ENCODE measurements around the gene CLPTM1L. TPM values are rescaled to one million over a fixed set of nuclear protein-coding genes. Genes with fewer than 3 reads are reported as not detected.
"Not testable (repeated sequence)": the region's sequence is repeated elsewhere in the genome, so short reads cannot be mapped to it uniquely, and the experiment has no call there.

CLPTM1L gene
- polyA plus RNA-seq, 1 experiment = 145 TPM

- Histone ChIP-seq H3K4me3 (ENCODE audit: low read depth, low read length) (no peak overlapping the region), H3K36me3 (ENCODE audit: control insufficient read depth, insufficient read depth, low read length) (peaks cover 55% of the 10 kb centered on the region), H3K27me3 (ENCODE audit: control insufficient read depth, insufficient read depth, low read length) (no peaks in the 10 kb centered on the region)
- ChIA-PET CTCF (no interaction called here), POLR2A (no interaction called here)
- TF ChIP-seq CTCF (IDR thresholded peaks at IDR 0.05; ENCODE audit: insufficient read depth, low read depth, low read length) = no peak
- DNase-seq (ENCODE audit: low read depth) = no peak
These were observed 10.9 kb downstream of the CLPTM1L start for GRCh38 chr5:1333986-1334385.

- peaks cover 50% of the 10 kb centered on the region for H3K36me3 ChIP-seq (ENCODE audit: control insufficient read depth, insufficient read depth, low read length)
- H3K4me3 ChIP-seq (ENCODE audit: low read depth, low read length); DNase-seq (ENCODE audit: low read depth); CTCF ChIA-PET; POLR2A ChIA-PET; H3K27me3 ChIP-seq (ENCODE audit: control insufficient read depth, insufficient read depth, low read length): not testable (repeated sequence)
These were observed 11.6 kb downstream of the CLPTM1L start for GRCh38 chr5:1333286-1333685.

GRCh38 chr5:1332461-1333001, 12.4 kb downstream of the CLPTM1L start:
- no peak overlapping the region for H3K4me3 ChIP-seq (ENCODE audit: low read depth, low read length)
- peaks cover 46% of the 10 kb centered on the region for H3K36me3 ChIP-seq (ENCODE audit: control insufficient read depth, insufficient read depth, low read length)
- H3K27me3 ChIP-seq (ENCODE audit: control insufficient read depth, insufficient read depth, low read length) = no peaks in the 10 kb centered on the region
- ChIA-PET CTCF (no interaction called here), POLR2A (no interaction called here)
- TF ChIP-seq CTCF (IDR thresholded peaks at IDR 0.05; ENCODE audit: insufficient read depth, low read depth, low read length) = no peak
- DNase-seq (ENCODE audit: low read depth) = no peak

GRCh38 chr5:1331861-1332405, 13.0 kb downstream of the CLPTM1L start:
- no peak for DNase-seq (ENCODE audit: low read depth)
- Histone ChIP-seq H3K27me3 (ENCODE audit: control insufficient read depth, insufficient read depth, low read length) (no peaks in the 10 kb centered on the region), H3K36me3 (ENCODE audit: control insufficient read depth, insufficient read depth, low read length) (peaks cover 41% of the 10 kb centered on the region), H3K4me3 (ENCODE audit: low read depth, low read length) (no peak overlapping the region)
- ChIA-PET POLR2A (no interaction called here), CTCF (no interaction called here)
- TF ChIP-seq CTCF (IDR thresholded peaks at IDR 0.05; ENCODE audit: insufficient read depth, low read depth, low read length) = no peak

GRCh38 chr5:1330847-1331831, 13.8 kb downstream of the CLPTM1L start:
- DNase-seq (ENCODE audit: low read depth) = no peak
- ChIA-PET CTCF (no interaction called here), POLR2A (no interaction called here)
- no peak for TF ChIP-seq CTCF (IDR thresholded peaks at IDR 0.05; ENCODE audit: insufficient read depth, low read depth, low read length)
- H3K36me3 ChIP-seq (ENCODE audit: control insufficient read depth, insufficient read depth, low read length) = peaks cover 35% of the 10 kb centered on the region
- no peaks in the 10 kb centered on the region for H3K27me3 ChIP-seq (ENCODE audit: control insufficient read depth, insufficient read depth, low read length)
- no peak overlapping the region for H3K4me3 ChIP-seq (ENCODE audit: low read depth, low read length)
